ENCODE measurements around the gene TSSK2.

DNA sequence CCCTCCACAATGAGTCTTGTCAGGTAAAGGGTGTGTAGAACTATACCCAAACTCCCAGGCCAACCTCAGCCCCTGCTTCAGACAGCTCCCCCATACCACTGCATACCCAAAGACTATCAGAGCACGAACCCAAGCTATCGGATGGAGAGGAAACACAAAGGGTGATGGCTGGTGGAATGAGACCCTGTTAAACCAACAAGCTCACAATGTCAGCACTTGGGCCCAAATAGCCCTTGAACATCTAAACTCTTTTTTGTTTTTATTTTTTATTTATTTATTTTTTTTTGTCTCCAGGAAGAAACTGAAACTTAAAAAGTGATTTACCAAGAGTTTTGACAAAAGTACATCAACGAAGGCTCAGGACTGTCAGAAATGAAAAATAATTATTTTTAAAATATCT, 19.5 kb upstream of the TSSK2 start:
- TF ChIP-seq POLR2AphosphoS5 (IDR thresholded peaks at IDR 0.05; ENCODE audit: low read depth, low read length) (no peak), TAF1 (IDR thresholded peaks at IDR 0.05; ENCODE audit: borderline replicate concordance, insufficient read depth, low read length) (no peak), SIN3A (IDR thresholded peaks at IDR 0.05; ENCODE audit: borderline replicate concordance, insufficient read depth, low read length) (no peak), FOXP2 (optimal IDR thresholded peaks at IDR 0.05; ENCODE audit: borderline replicate concordance, extremely low read depth, extremely low read length, insufficient read depth) (no peak)
- TF ChIP-seq, protein P1, sequence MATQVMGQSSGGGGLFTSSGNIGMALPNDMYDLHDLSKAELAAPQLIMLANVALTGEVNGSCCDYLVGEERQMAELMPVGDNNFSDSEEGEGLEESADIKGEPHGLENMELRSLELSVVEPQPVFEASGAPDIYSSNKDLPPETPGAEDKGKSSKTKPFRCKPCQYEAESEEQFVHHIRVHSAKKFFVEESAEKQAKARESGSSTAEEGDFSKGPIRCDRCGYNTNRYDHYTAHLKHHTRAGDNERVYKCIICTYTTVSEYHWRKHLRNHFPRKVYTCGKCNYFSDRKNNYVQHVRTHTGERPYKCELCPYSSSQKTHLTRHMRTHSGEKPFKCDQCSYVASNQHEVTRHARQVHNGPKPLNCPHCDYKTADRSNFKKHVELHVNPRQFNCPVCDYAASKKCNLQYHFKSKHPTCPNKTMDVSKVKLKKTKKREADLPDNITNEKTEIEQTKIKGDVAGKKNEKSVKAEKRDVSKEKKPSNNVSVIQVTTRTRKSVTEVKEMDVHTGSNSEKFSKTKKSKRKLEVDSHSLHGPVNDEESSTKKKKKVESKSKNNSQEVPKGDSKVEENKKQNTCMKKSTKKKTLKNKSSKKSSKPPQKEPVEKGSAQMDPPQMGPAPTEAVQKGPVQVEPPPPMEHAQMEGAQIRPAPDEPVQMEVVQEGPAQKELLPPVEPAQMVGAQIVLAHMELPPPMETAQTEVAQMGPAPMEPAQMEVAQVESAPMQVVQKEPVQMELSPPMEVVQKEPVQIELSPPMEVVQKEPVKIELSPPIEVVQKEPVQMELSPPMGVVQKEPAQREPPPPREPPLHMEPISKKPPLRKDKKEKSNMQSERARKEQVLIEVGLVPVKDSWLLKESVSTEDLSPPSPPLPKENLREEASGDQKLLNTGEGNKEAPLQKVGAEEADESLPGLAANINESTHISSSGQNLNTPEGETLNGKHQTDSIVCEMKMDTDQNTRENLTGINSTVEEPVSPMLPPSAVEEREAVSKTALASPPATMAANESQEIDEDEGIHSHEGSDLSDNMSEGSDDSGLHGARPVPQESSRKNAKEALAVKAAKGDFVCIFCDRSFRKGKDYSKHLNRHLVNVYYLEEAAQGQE (IDR thresholded peaks at IDR 0.05; ENCODE audit: insufficient read depth in 1 of 2, low read depth in 2 of 2, low read length in 2 of 2): no peak
